ENCODE measurements around the gene CDC42BPA.

CDC42BPA gene

GRCh38 chr1:226976276-226976977, 341.9 kb downstream of the CDC42BPA start:
- DNase-seq: no peak

- DNase-seq: no peak
These were observed 342.7 kb downstream of the CDC42BPA start for GRCh38 chr1:226975259-226976250.

DNA sequence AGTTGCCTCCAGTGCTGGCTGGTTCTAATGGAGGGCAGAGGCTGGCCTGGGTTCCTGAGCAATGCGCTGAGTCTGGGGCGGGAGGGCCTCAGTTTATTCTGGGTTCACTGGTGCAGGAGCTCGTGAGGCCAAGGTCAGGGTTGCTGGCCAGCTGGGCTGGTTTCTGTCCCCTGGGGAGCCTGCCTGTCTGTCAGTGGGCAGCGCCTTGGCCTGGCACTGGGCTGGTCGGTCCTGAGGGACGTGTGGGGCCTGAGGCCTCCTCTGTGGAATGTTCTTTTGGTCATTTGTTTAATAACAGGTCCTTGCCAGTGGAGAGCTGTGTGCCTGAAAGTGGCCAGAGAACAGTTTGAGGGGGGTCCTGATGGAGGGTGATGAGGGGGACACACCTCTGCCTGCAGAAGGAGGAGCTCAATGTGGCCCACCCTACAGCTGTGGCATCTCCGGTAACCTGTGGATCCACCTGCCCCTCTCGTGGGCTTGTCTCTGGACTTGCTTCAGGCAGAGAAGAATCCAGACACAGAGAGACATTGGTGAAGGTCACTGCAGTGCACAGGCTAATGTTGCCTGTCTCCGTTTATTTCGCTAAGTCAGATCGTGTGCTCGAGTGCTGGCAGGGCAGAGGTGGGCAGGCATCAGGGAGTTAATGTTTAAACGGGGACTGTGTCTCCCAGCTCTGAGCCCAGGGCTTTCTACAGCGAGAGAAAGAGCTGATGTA, 343.6 kb downstream of the CDC42BPA start:
- DNase-seq: no peak

- DNase-seq: no peak
These were observed 344.3 kb downstream of the CDC42BPA start for GRCh38 chr1:226973898-226974543.

- DNase-seq: peak; percentile 69
These were observed 344.9 kb downstream of the CDC42BPA start for GRCh38 chr1:226973371-226973897.

DNA sequence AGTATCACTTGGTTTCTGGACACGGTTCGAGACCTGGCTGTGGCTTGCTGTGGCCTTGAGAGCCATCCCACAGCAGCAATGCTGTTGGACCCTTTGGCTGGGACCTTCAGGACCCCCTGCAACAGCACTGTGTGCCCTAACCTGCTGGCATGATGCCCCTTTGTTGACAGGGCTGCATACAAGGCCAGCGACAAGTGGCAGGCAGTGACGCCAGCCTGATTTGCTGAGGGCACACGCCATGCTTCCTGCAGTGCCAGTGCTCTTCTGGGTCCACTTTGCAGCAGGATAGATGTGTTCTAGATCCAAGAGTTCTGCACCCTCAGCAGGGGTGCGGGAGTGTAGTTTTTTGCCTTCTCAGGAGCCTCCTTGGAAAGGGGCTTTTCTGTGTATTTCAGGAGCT, 345.4 kb downstream of the CDC42BPA start:
- DNase-seq: no peak

- no peak for DNase-seq
These were observed 346.5 kb downstream of the CDC42BPA start for GRCh38 chr1:226971765-226972164.

DNA sequence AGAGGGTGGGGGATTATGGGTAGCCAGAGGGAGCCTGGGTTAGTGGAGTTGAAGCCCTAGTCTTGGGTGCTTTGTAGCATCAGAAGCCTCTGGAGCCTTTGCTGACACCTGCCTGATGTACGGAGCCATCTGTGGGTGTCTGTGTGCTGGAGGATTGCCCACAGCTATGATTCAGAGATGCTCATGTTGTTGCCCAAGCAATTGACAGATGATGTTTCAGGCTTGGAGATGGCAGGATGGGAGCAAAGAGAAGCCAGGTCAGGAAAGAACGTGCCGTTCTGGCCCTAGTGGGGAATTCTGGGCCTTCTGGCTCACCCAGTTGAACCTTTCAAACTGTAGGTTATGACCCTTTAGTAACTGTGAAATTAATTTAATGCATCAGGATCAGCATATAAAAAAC, 350.6 kb downstream of the CDC42BPA start:
- DNase-seq: no peak

GRCh38 chr1:226966683-226967082, 351.6 kb downstream of the CDC42BPA start:
- no peak for DNase-seq

- DNase-seq: no peak
These were observed 352.5 kb downstream of the CDC42BPA start for GRCh38 chr1:226965581-226966440.

GRCh38 chr1:226964611-226965486, 353.4 kb downstream of the CDC42BPA start:
- DNase-seq: no peak

- DNase-seq: no peak
These were observed 354.2 kb downstream of the CDC42BPA start for GRCh38 chr1:226964068-226964425.

DNA sequence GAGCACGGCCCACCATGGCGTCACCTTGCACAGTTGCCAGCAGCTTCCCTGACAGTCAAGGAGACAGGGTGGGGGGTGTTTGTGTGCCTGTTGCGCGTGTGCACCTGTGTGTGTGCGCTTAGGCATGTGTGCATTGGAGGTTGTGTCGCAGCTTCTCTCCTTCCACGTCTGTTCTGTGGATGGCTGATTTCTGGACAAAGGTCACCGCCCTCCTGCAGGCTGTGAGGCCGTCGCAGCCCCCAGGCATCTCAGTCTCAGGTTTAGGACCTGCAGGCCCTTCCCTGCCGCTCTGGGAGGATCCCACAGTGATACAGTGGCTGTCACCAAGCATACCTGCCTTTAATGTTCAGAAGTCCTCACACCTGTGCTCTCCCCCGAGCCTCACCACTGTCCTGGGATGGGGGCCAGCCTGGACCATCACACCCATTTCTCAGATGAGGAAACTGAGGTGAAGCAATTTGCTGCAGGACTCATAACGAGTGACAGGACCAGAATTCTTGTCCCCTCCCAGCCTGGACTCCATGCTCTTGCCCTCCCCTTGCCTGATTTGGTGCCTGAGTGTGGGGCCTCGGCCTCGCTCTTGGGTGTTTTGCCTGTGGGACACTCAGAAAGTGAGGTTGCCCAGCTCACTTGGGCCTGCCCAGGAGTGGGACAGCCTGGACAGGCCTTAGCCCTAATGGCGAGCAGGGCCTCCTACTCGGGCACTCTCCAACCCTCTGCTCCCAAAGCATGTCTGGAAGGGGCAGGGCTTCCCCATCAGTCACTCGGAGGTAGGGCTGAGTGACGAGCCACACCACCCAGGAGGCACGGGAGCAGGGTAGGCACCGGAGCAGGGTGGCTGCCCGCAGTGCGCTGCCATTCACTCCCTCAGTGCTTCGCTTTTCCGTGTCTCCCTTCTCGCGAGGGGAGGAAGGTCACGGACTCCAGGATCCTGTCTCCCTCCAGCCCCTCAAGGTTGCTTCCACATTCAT, 355.6 kb downstream of the CDC42BPA start:
- DNase-seq: no peak

GRCh38 chr1:226960944-226961765, 357.1 kb downstream of the CDC42BPA start:
- no peak for DNase-seq

- DNase-seq: no peak
These were observed 358.0 kb downstream of the CDC42BPA start for GRCh38 chr1:226960256-226960655.

DNA sequence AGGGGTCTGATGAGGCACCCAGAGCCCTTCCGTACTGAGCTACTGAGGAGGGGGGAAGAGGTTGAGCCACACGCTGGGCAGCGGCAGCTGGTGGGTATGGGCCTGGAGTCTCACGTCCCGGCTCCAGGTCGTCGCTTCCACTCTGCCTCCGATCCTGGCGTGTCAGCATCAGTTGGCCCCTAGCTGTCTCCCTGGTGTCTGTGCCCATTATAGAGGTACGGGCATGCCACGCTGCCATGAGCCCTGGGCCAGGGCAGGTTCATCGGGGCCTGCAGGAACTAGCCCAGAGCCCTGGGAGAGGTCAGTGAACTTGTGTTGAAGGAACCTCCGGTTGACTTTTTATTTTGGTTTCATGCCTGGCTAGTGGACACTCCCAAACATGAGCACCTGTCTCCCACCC, 360.0 kb downstream of the CDC42BPA start:
- DNase-seq: no peak

GRCh38 chr1:226957714-226958113, 360.6 kb downstream of the CDC42BPA start:
- no peak for DNase-seq
